Transverse colon (tissue), 4 donors: ENCODE results near the gene MOCS2.

Experiments
- CTCF ChIP-seq, 5 experiments: fragments of 200-600 bp in 3 of 5; fragments of 450-650 bp in 2 of 5; sonication (generic) in 3 of 5; IDR thresholded peaks; 1 replicate in 2 of 5; 2 replicates in 3 of 5; pipeline ENCODE4 v1.5.1; 2016 to 2017; ENCODE audit warnings: antibody characterized with exemption in 5 of 5, inconsistent platforms in 3 of 5, mild to moderate bottlenecking in 2 of 5, moderate library complexity in 1 of 5
- EP300 ChIP-seq: sonication (generic); formaldehyde crosslinking; IDR thresholded peaks from one replicate; pipeline ENCODE4 v1.6.1; 2017; ENCODE audit warnings: antibody characterized with exemption, low read depth
- POLR2A ChIP-seq: fragments of 450-650 bp; IDR thresholded peaks from one replicate; pipeline ENCODE4 v1.6.1; 2016; ENCODE audit warnings: antibody characterized with exemption, mild to moderate bottlenecking, moderate library complexity
- POLR2AphosphoS5 ChIP-seq, 3 donors: sonication (generic); formaldehyde crosslinking; IDR thresholded peaks; one replicate each; pipeline ENCODE4 v1.6.1; 2016; ENCODE audit warnings: antibody characterized with exemption in 3 of 3

- no peak for TF ChIP-seq CTCF (IDR thresholded peaks at IDR 0.05)
- TF ChIP-seq POLR2AphosphoS5 (IDR thresholded peaks at IDR 0.05), result no peak
- no peak for TF ChIP-seq POLR2A
- no peak for TF ChIP-seq EP300
Measured at GRCh38 chr5:53118879-53119278, 9.3 kb upstream of the MOCS2 start.
